Measurements from ENCODE around the gene DLGAP1.
A peak's percentile ranks its signal among the peaks of the same experiment; 100 is the strongest.

The DLGAP1 gene

GRCh38 chr18:3747176-3747973 lies 707.7 kb downstream of the DLGAP1 start:
- no peak for DNase-seq

GRCh38 chr18:3742541-3742940 lies 712.6 kb downstream of the DLGAP1 start:
- DNase-seq, result no peak

- DNase-seq, result no peak
These were observed 713.8 kb downstream of the DLGAP1 start for GRCh38 chr18:3741333-3741732.

- DNase-seq, result no peak
These were observed 726.2 kb downstream of the DLGAP1 start for GRCh38 chr18:3728704-3729437.

GRCh38 chr18:3727274-3727673 lies 727.8 kb downstream of the DLGAP1 start:
- DNase-seq, result no peak

GRCh38 chr18:3726238-3726951 lies 728.7 kb downstream of the DLGAP1 start:
- DNase-seq, result peak; percentile 95

GRCh38 chr18:3725115-3725514 lies 730.0 kb downstream of the DLGAP1 start:
- DNase-seq, result no peak

- DNase-seq, result no peak
These were observed 731.6 kb downstream of the DLGAP1 start for GRCh38 chr18:3723554-3723953.

GRCh38 chr18:3722649-3723433 lies 732.3 kb downstream of the DLGAP1 start:
- DNase-seq, result peak; percentile 71

- no peak for DNase-seq
These were observed 733.1 kb downstream of the DLGAP1 start for GRCh38 chr18:3721771-3722648.

- peak; percentile 85 for DNase-seq
These were observed 734.1 kb downstream of the DLGAP1 start for GRCh38 chr18:3720818-3721545.

- no peak for DNase-seq
These were observed 734.9 kb downstream of the DLGAP1 start for GRCh38 chr18:3720159-3720558.

- no peak for DNase-seq
These were observed 737.6 kb downstream of the DLGAP1 start for GRCh38 chr18:3717376-3718025.

GRCh38 chr18:3716116-3716660 lies 738.9 kb downstream of the DLGAP1 start:
- no peak for DNase-seq

GRCh38 chr18:3715231-3716080 lies 739.7 kb downstream of the DLGAP1 start:
- DNase-seq, result peak; percentile 93

GRCh38 chr18:3713708-3714107 lies 741.4 kb downstream of the DLGAP1 start:
- no peak for DNase-seq

- no peak for DNase-seq
These were observed 741.9 kb downstream of the DLGAP1 start for GRCh38 chr18:3713166-3713565.

- no peak for DNase-seq
These were observed 742.6 kb downstream of the DLGAP1 start for GRCh38 chr18:3712491-3712890.

GRCh38 chr18:3710712-3711301 lies 744.3 kb downstream of the DLGAP1 start:
- DNase-seq, result peak; percentile 41

All from NCI-H510A treated with DMSO at 0.1 percent for 48 hours (cell line).